Small intestine (tissue), 7 donors: Measurements from ENCODE around the gene TMEM132C. TPM values are rescaled to one million over a fixed set of nuclear protein-coding genes. Genes with fewer than 3 reads are reported as not detected.

Experiments used
- DNase-seq, 2 donors: peaks; one replicate each; pipeline versions ENCODE4 v3.0.0 to v3.0.0-alpha.2; 2013
- FAIRE-seq: peaks from 2 replicates; lab custom pipeline; 2012; peaks lifted over from hg19 to GRCh38; lab: Jason Lieb, UNC
- H3K27ac ChIP-seq, 3 donors: one replicate each; pipeline ENCODE4 v1.5.1; 2013; ENCODE audit warnings: low read length in 2 of 3, mild to moderate bottlenecking in 2 of 3, control low read depth in 1 of 3, inconsistent platforms in 1 of 3, low read depth in 1 of 3, moderate library complexity in 1 of 3
- H3K27me3 ChIP-seq, 3 donors: one replicate each; pipeline ENCODE4 v1.6.1; 2013; ENCODE audit warnings: low read length in 3 of 3, inconsistent platforms in 1 of 3; ENCODE audit not compliant: control insufficient read depth in 3 of 3, insufficient read depth in 3 of 3
- H3K36me3 ChIP-seq, 3 donors: one replicate each; pipeline ENCODE4 v1.6.1; 2013; ENCODE audit warnings: low read length in 3 of 3, inconsistent platforms in 1 of 3, low read depth in 1 of 3, mild to moderate bottlenecking in 1 of 3, moderate library complexity in 1 of 3; ENCODE audit not compliant: control insufficient read depth in 3 of 3, insufficient read depth in 2 of 3
- H3K4me1 ChIP-seq, 3 donors: one replicate each; pipeline ENCODE4 v1.6.1; 2013; ENCODE audit warnings: low read length in 2 of 3, inconsistent platforms in 1 of 3, low read depth in 1 of 3, mild to moderate bottlenecking in 1 of 3, moderate library complexity in 1 of 3; ENCODE audit not compliant: control insufficient read depth in 3 of 3, insufficient read depth in 2 of 3
- H3K4me3 ChIP-seq, 3 donors: one replicate each; pipeline ENCODE4 v1.5.1; 2013; ENCODE audit warnings: low read length in 3 of 3, control low read depth in 1 of 3, inconsistent platforms in 1 of 3, low read depth in 1 of 3, mild to moderate bottlenecking in 1 of 3, moderate library complexity in 1 of 3
- H3K9me3 ChIP-seq, 2 donors: one replicate each; pipeline ENCODE4 v1.6.1; 2013; ENCODE audit warnings: low read depth in 1 of 2, low read length in 1 of 2; ENCODE audit not compliant: control insufficient read depth in 2 of 2, insufficient read depth in 1 of 2
- WGBS, 3 donors: extraction: QIAGEN DNeasy Blood & Tissue Kit; methylation state at CpG; one replicate each; pipeline ENCODE4 v1.1.7; 2013; 5-methylcytosine and 5-hydroxymethylcytosine counted together
- polyA plus RNA-seq, 4 donors: library from polyadenylated mRNA; stranded (reverse) in 3 of 4; unstranded in 1 of 4; fragments of 200-250 nt in 3 of 4; fragments of 120-200 nt in 1 of 4; gene quantifications; one replicate each; pipeline versions ENCODE4 v1.2.1 to v1.2.3, GENCODE V29; 2013
- donor health status: healthy with polysubstance abuse.
- donor health status: control.
- donor health status: control.
- donor health status: Bipolar disorder and iron deficiency.
- donor health status: healthy.

Gene TMEM132C
- polyA plus RNA-seq, 4 donors = 0.27 to 3.2 (median 0.27) TPM; not detected in 1

GRCh38 chr12:128318341-128318740 lies 51.4 kb downstream of the TMEM132C start:
- no peaks in the 10 kb centered on the region for H3K36me3 ChIP-seq
- H3K9me3 ChIP-seq = peaks cover 0 to 7% of the 10 kb centered on the region in 2 donors
- H3K4me3 ChIP-seq = no peak overlapping the region
- H3K27me3 ChIP-seq = no peaks in the 10 kb centered on the region
- H3K4me1 ChIP-seq = no peaks in the 10 kb centered on the region
- DNase-seq = no peak
- 63 to 65% (median 65%) methylated on average over 5 of the region's 5 CpGs for WGBS, 3 donors
- no peak overlapping the region for H3K27ac ChIP-seq
- no peak for FAIRE-seq

DNA sequence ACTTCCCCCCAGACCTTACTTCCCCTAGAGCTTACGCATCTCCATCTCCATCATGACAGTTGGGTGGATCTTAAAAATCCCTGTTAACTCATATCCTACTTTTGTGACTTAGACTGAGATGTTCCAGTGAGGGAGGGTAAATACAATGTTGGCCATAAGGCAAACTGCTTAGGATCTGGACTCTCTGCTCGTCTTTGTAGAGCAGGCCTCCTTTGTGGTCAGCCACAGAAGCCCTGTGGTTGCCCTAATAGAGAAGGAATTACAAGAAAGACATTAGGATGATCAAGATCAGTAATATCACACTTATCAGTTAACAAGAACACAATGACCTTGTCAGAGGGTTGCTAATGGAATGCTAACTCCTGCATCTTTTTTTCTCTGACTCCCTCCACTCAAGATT lies 52.0 kb downstream of the TMEM132C start:
- no peak for FAIRE-seq
- WGBS, 3 donors = 63 to 68% (median 67%) methylated on average over 2 of the region's 2 CpGs
- no peak overlapping the region for H3K4me3 ChIP-seq
- no peaks in the 10 kb centered on the region for H3K36me3 ChIP-seq
- no peaks in the 10 kb centered on the region for H3K4me1 ChIP-seq
- H3K9me3 ChIP-seq = peaks cover 0 to 7% of the 10 kb centered on the region in 2 donors
- no peak overlapping the region for H3K27ac ChIP-seq
- no peaks in the 10 kb centered on the region for H3K27me3 ChIP-seq
- no peak for DNase-seq

DNA sequence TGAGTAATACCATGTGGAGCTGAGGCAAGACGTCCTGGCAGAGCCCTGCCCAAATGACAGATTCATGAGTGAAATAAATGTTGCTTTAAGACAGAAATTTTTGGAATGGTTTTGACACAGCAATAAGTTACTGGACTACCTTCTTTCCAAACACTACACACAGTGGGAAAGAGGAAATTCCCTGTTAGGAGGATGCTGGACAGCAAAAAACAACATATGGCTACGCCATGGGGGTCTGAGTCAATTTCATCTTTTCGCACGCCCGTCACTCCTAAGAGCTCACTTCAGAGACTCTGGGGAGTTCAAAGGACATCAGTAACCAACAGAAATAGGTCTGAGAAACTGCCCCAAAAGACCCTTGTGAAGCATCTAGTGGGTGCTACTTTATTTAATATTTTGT lies 55.4 kb downstream of the TMEM132C start:
- no peaks in the 10 kb centered on the region for H3K36me3 ChIP-seq
- H3K27me3 ChIP-seq = no peaks in the 10 kb centered on the region
- DNase-seq (no peak), FAIRE-seq (no peak)
- H3K27ac ChIP-seq = no peak overlapping the region
- no peak overlapping the region for H3K4me3 ChIP-seq
- peaks cover 0 to 7% of the 10 kb centered on the region in 2 donors for H3K9me3 ChIP-seq
- 83 to 93% (median 91%) methylated on average over 5 of the region's 5 CpGs for WGBS, 3 donors
- H3K4me1 ChIP-seq = no peaks in the 10 kb centered on the region

GRCh38 chr12:128323145-128323920 lies 56.4 kb downstream of the TMEM132C start:
- Histone ChIP-seq H3K9me3 (peaks cover 0 to 7% of the 10 kb centered on the region in 2 donors), H3K4me3 (no peak overlapping the region), H3K36me3 (no peaks in the 10 kb centered on the region), H3K27me3 (no peaks in the 10 kb centered on the region), H3K27ac (no peak overlapping the region), H3K4me1 (no peaks in the 10 kb centered on the region)
- FAIRE-seq (no peak), DNase-seq (no peak)
- WGBS, 3 donors = 40 to 51% (median 50%) methylated on average over 20 of the region's 20 CpGs

DNA sequence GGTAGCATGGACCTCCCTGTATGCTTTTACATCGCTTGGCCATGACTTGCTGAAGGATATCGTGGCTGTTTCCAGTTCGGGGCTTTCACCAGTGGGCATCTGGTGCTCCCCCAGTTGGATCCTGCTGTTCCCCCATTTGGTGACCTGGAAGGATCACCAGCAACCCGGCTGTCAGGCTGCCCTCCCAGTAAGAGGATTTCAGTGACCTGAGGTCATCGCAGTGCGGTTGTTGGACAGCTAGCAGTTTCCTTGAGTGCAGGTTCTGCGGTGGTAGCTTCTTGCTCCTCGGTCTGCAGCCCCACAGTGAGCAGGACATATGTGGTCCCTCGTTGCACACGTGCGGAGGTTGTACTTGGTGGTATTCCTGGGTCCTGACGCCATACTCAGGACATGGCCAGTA lies 58.7 kb downstream of the TMEM132C start:
- 84 to 86% (median 85%) methylated on average over 12 of the region's 12 CpGs for WGBS, 3 donors
- no peaks in the 10 kb centered on the region for H3K4me1 ChIP-seq
- FAIRE-seq = no peak

DNA sequence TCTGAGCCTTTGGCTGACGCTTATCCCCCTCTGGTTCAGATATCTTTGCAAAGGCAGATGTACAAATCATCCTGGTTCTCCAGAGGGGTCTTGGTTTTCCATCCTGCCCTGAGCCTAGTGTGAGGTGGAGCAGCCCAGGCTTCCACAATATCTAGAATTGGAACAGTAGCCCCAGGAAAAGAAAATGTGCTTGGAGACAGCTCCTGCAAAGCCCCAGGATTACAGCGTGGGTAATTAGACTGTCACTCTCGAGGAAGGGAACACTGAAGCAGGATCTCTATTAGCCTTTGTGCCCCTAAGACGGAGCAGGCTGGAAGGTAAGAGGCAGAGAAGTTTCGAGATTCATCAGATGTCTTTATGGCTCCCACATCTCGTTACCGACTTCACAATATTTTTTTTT lies 59.4 kb downstream of the TMEM132C start:
- FAIRE-seq (no peak), DNase-seq (no peak)
- H3K27ac ChIP-seq = no peak overlapping the region
- no peak overlapping the region for H3K4me3 ChIP-seq
- no peaks in the 10 kb centered on the region for H3K27me3 ChIP-seq
- H3K4me1 ChIP-seq = no peaks in the 10 kb centered on the region
- H3K9me3 ChIP-seq = peaks cover 0 to 7% of the 10 kb centered on the region in 2 donors
- 52 to 68% (median 54%) methylated on average over 7 of the region's 7 CpGs for WGBS, 3 donors
- no peaks in the 10 kb centered on the region for H3K36me3 ChIP-seq

More for the DNA sequence above, 58.7 kb downstream of the TMEM132C start:
- Histone ChIP-seq H3K27me3 (no peaks in the 10 kb centered on the region), H3K9me3 (peaks cover 0 to 7% of the 10 kb centered on the region in 2 donors), H3K4me3 (no peak overlapping the region), H3K36me3 (no peaks in the 10 kb centered on the region), H3K27ac (no peak overlapping the region)
- DNase-seq = no peak

DNA sequence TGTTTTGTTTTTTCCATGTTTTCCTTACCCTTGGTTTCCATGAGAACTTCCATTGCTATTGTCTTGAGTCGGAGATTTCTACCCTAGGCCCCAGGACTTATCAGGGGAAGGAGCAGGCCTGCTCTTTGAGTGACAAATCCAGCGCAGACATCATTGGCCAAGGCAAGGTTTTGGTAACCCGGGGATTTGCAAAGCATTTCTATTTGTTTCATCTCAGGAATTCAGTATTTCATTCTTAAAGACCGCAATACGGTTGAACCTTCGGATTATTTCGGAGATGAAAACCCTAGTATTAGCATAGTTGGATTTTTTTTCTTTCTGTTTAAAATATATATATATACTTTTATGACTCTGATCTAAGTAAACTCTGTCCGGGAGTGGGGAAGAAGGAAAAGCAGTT lies 62.0 kb downstream of the TMEM132C start:
- WGBS, 3 donors = 80 to 87% (median 82%) methylated on average over 8 of the region's 8 CpGs
- H3K4me1 ChIP-seq = no peaks in the 10 kb centered on the region
- H3K27me3 ChIP-seq = no peaks in the 10 kb centered on the region
- H3K27ac ChIP-seq = no peak overlapping the region
- FAIRE-seq = no peak
- H3K36me3 ChIP-seq = no peaks in the 10 kb centered on the region
- no peaks in the 10 kb centered on the region for H3K9me3 ChIP-seq
- no peak overlapping the region for H3K4me3 ChIP-seq
- no peak for DNase-seq

DNA sequence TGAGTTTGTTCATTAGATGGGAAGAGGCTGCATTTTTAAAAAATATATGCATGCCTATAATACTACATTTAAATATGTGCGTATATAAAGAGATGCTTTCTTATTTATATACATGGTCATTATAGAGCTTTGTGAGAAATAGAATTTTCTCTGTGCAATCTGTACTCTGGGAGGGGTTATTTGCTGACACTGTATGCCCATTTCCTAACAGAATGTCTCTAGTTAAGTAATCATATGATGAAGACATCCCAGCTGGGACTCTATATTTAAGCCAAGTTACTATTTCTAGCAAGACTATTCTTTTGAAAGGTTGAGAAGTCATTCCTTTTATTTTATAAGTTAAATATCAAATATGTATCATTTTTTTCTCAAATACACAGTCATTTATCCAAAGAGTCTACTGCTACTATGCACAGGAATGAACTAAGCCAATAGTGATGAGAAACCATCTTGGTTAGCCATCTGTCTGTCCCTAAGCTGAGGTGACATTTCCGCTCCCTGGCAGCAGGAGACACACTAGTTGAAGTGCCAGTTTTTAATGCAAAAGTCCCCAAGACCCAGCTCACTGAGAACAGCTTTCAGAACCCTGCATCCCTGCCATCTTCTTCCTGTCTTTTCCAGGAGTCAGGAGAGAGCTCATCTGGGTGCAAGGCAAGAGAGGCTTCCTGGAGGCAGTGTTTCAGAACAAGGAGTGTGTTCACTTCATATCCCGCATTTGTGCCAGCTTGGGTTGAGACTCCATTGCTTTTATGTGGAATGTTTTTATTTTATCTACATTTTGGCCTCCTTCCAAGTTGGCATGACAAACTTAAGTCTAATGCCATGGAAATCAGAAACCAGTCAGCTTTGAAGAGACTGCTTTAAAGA lies 69.5 kb downstream of the TMEM132C start:
- 76 to 87% (median 83%) methylated on average over 3 of the region's 3 CpGs for WGBS, 3 donors
- H3K36me3 ChIP-seq = no peaks in the 10 kb centered on the region
- FAIRE-seq (no peak), DNase-seq (no peak)
- H3K27me3 ChIP-seq = peaks cover 0 to 2% (median 0%) of the 10 kb centered on the region in 3 donors
- no peak overlapping the region for H3K4me3 ChIP-seq
- H3K4me1 ChIP-seq = no peaks in the 10 kb centered on the region
- H3K27ac ChIP-seq = no peak overlapping the region
- no peaks in the 10 kb centered on the region for H3K9me3 ChIP-seq
